ENCODE measurements around the gene TPCN2.

- TF ChIP-seq EZH2 (IDR thresholded peaks at IDR 0.05; ENCODE audit: borderline replicate concordance, low read depth, low read length) (no peak), KDM4B (IDR thresholded peaks at IDR 0.05; ENCODE audit: borderline replicate concordance in 2 of 2, low read depth in 1 of 2) (no peak), CTCF (IDR thresholded peaks at IDR 0.05 in 2 of 3, conservative IDR thresholded peaks at IDR 0.05 in 1 of 3; ENCODE audit: insufficient read depth in 2 of 3, low read depth in 1 of 3, low read length in 3 of 3) (no peak), NFYB (IDR thresholded peaks at IDR 0.05; ENCODE audit: extremely low read depth, insufficient read length) (no peak), NR2C2 (CRISPR knock-in tag; IDR thresholded peaks at IDR 0.05) (no peak), NR2C2 (tag; IDR thresholded peaks at IDR 0.05) (no peak), ZNF282 (CRISPR knock-in tag; IDR thresholded peaks at IDR 0.05) (no peak), ZNF668 (CRISPR knock-in tag; IDR thresholded peaks at IDR 0.05) (no peak), POLR2AphosphoS5 (IDR thresholded peaks at IDR 0.05; ENCODE audit: control insufficient read depth, insufficient read depth, low read depth, low read length) (no peak), ZNF431 (CRISPR knock-in tag; IDR thresholded peaks at IDR 0.05) (no peak), MGA (IDR thresholded peaks at IDR 0.05) (no peak)
- TF ChIP-seq, protein P1, sequence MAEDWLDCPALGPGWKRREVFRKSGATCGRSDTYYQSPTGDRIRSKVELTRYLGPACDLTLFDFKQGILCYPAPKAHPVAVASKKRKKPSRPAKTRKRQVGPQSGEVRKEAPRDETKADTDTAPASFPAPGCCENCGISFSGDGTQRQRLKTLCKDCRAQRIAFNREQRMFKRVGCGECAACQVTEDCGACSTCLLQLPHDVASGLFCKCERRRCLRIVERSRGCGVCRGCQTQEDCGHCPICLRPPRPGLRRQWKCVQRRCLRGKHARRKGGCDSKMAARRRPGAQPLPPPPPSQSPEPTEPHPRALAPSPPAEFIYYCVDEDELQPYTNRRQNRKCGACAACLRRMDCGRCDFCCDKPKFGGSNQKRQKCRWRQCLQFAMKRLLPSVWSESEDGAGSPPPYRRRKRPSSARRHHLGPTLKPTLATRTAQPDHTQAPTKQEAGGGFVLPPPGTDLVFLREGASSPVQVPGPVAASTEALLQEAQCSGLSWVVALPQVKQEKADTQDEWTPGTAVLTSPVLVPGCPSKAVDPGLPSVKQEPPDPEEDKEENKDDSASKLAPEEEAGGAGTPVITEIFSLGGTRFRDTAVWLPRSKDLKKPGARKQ (CRISPR knock-in tag; IDR thresholded peaks at IDR 0.05), result no peak
Observed at GRCh38 chr11:69121621-69122325, 73.0 kb downstream of the TPCN2 start.

Data from K562 (cell line).